Measurements from ENCODE around the gene NHP2.
A peak's percentile ranks its signal among the peaks of the same experiment; 100 is the strongest.

The NHP2 gene

GRCh38 chr5:178120607-178121357 lies 32.9 kb downstream of the NHP2 start:
- Histone ChIP-seq H4K20me1 (ENCODE audit: insufficient read depth, low read length) (no peaks in the 10 kb centered on the region), H3K9me3 (ENCODE audit: insufficient read depth, low read length) (no peaks in the 10 kb centered on the region), H3K4me1 (ENCODE audit: low read length) (peaks cover 32% of the 10 kb centered on the region), H3K27ac (ENCODE audit: low read length) (no peak overlapping the region), H3K4me2 (ENCODE audit: low read length) (peak overlapping the region; percentile 74), H3K9ac (ENCODE audit: low read length) (no peak overlapping the region), H3K36me3 (replicated peaks; ENCODE audit: low read depth, low read length) (no peaks in the 10 kb centered on the region), H3K79me2 (ENCODE audit: low read length) (no peaks in the 10 kb centered on the region), H3K27me3 (ENCODE audit: low read depth, low read length) (peaks cover 2% of the 10 kb centered on the region), H3K4me3 (ENCODE audit: low read length) (peak overlapping the region; percentile 63), H2AFZ (ENCODE audit: low read depth, low read length) (no peak overlapping the region)
- TF ChIP-seq CTCF (IDR thresholded peaks at IDR 0.05; ENCODE audit: low read depth, low read length) (peak; percentile 69), EZH2phosphoT487 (IDR thresholded peaks at IDR 0.05; ENCODE audit: low read depth) (no peak)

- TF ChIP-seq EZH2phosphoT487 (IDR thresholded peaks at IDR 0.05; ENCODE audit: low read depth) (no peak), CTCF (IDR thresholded peaks at IDR 0.05; ENCODE audit: low read depth, low read length) (no peak)
- H3K4me3 ChIP-seq (ENCODE audit: low read length): no peak overlapping the region
- no peak overlapping the region for H3K27ac ChIP-seq (ENCODE audit: low read length)
- peaks cover 10% of the 10 kb centered on the region for H3K27me3 ChIP-seq (ENCODE audit: low read depth, low read length)
- no peak overlapping the region for H3K9ac ChIP-seq (ENCODE audit: low read length)
- H3K79me2 ChIP-seq (ENCODE audit: low read length): no peaks in the 10 kb centered on the region
- H3K9me3 ChIP-seq (ENCODE audit: insufficient read depth, low read length): no peaks in the 10 kb centered on the region
- H3K36me3 ChIP-seq (replicated peaks; ENCODE audit: low read depth, low read length): no peaks in the 10 kb centered on the region
- no peak overlapping the region for H3K4me2 ChIP-seq (ENCODE audit: low read length)
- H4K20me1 ChIP-seq (ENCODE audit: insufficient read depth, low read length): no peaks in the 10 kb centered on the region
- H2AFZ ChIP-seq (ENCODE audit: low read depth, low read length): no peak overlapping the region
- H3K4me1 ChIP-seq (ENCODE audit: low read length): peaks cover 39% of the 10 kb centered on the region
Observed at GRCh38 chr5:178119915-178120606, 33.6 kb downstream of the NHP2 start.

- Histone ChIP-seq H3K4me2 (ENCODE audit: low read length) (peak overlapping the region; percentile 24; the same call in 1 of the 2 replicates), H3K9me3 (ENCODE audit: insufficient read depth, low read length) (no peaks in the 10 kb centered on the region), H3K79me2 (ENCODE audit: low read length) (no peaks in the 10 kb centered on the region), H3K4me1 (ENCODE audit: low read length) (peaks cover 47% of the 10 kb centered on the region), H3K27me3 (ENCODE audit: low read depth, low read length) (peaks cover 10% of the 10 kb centered on the region), H2AFZ (ENCODE audit: low read depth, low read length) (no peak overlapping the region), H3K9ac (ENCODE audit: low read length) (no peak overlapping the region), H4K20me1 (ENCODE audit: insufficient read depth, low read length) (no peaks in the 10 kb centered on the region), H3K36me3 (replicated peaks; ENCODE audit: low read depth, low read length) (no peaks in the 10 kb centered on the region), H3K27ac (ENCODE audit: low read length) (no peak overlapping the region), H3K4me3 (ENCODE audit: low read length) (no peak overlapping the region)
- TF ChIP-seq CTCF (IDR thresholded peaks at IDR 0.05; ENCODE audit: low read depth, low read length) (no peak), EZH2phosphoT487 (IDR thresholded peaks at IDR 0.05; ENCODE audit: low read depth) (no peak)
Observed at GRCh38 chr5:178117923-178118701, 35.6 kb downstream of the NHP2 start.
